Naive thymus-derived CD4-positive, alpha-beta T cell (primary cell): ENCODE measurements around the gene TRAPPC2L. TPM values are rescaled to one million over a fixed set of nuclear protein-coding genes. Genes with fewer than 3 reads are reported as not detected.

Experiments
- ATAC-seq: fragments of 150-1000 bp; cut with Tn5 transposase; 2 replicates; pipeline ENCODE4 v1.10.0; 2021; ENCODE audit warnings: mild to moderate bottlenecking, moderate library complexity
- CTCF ChIA-PET: fragments of 350-600 bp; sonication (Branson Sonifier 250); formaldehyde crosslinking; loops from one replicate; lab custom pipeline; 2021; ENCODE audit warnings: antibody characterized with exemption; lab: Charles Lee
- POLR2A ChIA-PET: fragments of 350-600 bp; sonication (Branson Sonifier 250); formaldehyde crosslinking; loops from one replicate; lab custom pipeline; 2021; ENCODE audit warnings: antibody characterized with exemption, inconsistent platforms; lab: Charles Lee
- DNase-seq, 9 donors: peaks; one replicate each; pipeline versions ENCODE4 v3.0.0 to v3.0.0-alpha.2; 2020 to 2022; ENCODE audit warnings: mixed read lengths in 1 of 9
- H3K27ac ChIP-seq: one replicate; pipeline ENCODE4 v1.7.0; 2013; ENCODE audit warnings: mild to moderate bottlenecking, low read depth, low read length, moderate library complexity
- H3K27me3 ChIP-seq, 2 donors: one replicate each; pipeline ENCODE4 v1.7.0; 2013; ENCODE audit warnings: low read length in 2 of 2, mild to moderate bottlenecking in 2 of 2, moderate library complexity in 2 of 2; ENCODE audit not compliant: control insufficient read depth in 2 of 2, insufficient read depth in 2 of 2
- H3K36me3 ChIP-seq, 3 experiments: 1 replicate in 2 of 3; 2 replicates in 1 of 3; pipeline ENCODE4 v1.7.0; 2013; ENCODE audit warnings: low read length in 3 of 3, mild to moderate bottlenecking in 3 of 3, moderate library complexity in 1 of 3; ENCODE audit not compliant: insufficient read depth in 3 of 3, control insufficient read depth in 2 of 3
- H3K4me1 ChIP-seq, 2 donors: one replicate each; pipeline ENCODE4 v1.7.0; 2013; ENCODE audit warnings: low read length in 2 of 2, mild to moderate bottlenecking in 2 of 2, moderate library complexity in 1 of 2; ENCODE audit not compliant: control insufficient read depth in 2 of 2, insufficient read depth in 2 of 2
- H3K4me3 ChIP-seq: 2 replicates; pipeline ENCODE4 v1.7.0; 2013; ENCODE audit warnings: mild to moderate bottlenecking, low read length
- H3K9me3 ChIP-seq, 3 experiments: 1 replicate in 2 of 3; 2 replicates in 1 of 3; pipeline ENCODE4 v1.7.0; 2013; ENCODE audit warnings: low read length in 3 of 3; ENCODE audit not compliant: control insufficient read depth in 2 of 3
- H3K27ac Mint-ChIP-seq, 9 donors: one replicate each; pipeline ENCODE4 v1.8.0; 2020 to 2022; ENCODE audit warnings: mixed read lengths in 9 of 9, mild to moderate bottlenecking in 8 of 9, moderate library complexity in 5 of 9, inconsistent platforms in 2 of 9
- H3K27me3 Mint-ChIP-seq, 5 donors: one replicate each; pipeline ENCODE4 v1.8.0; 2021 to 2022; ENCODE audit warnings: mixed read lengths in 5 of 5, mild to moderate bottlenecking in 1 of 5
- H3K36me3 Mint-ChIP-seq, 5 donors: one replicate each; pipeline ENCODE4 v1.8.0; 2020 to 2022; ENCODE audit warnings: mixed read lengths in 5 of 5, mild to moderate bottlenecking in 3 of 5, inconsistent platforms in 1 of 5
- H3K4me1 Mint-ChIP-seq, 7 donors: one replicate each; pipeline ENCODE4 v1.8.0; 2020 to 2022; ENCODE audit warnings: mixed read lengths in 7 of 7, mild to moderate bottlenecking in 3 of 7, inconsistent platforms in 1 of 7
- H3K4me3 Mint-ChIP-seq, 10 donors: one replicate each; pipeline ENCODE4 v1.8.0; 2020 to 2022; ENCODE audit warnings: mild to moderate bottlenecking in 10 of 10, mixed read lengths in 10 of 10, moderate library complexity in 6 of 10, inconsistent platforms in 2 of 10
- H3K9me3 Mint-ChIP-seq, 11 donors: one replicate each; pipeline ENCODE4 v1.8.0; 2020 to 2022; ENCODE audit warnings: mixed read lengths in 11 of 11, mild to moderate bottlenecking in 4 of 11, inconsistent platforms in 1 of 11, moderate library complexity in 1 of 11
- intact Hi-C, 2 donors: fragments of 100-400 bp; cut with micrococcal nuclease; formaldehyde crosslinking; loops; one replicate each; pipeline ENCODE4 v1.15.1; 2023
- polyA plus RNA-seq, 2 donors: library from polyadenylated mRNA; unstranded; fragments of 300-500 nt; fragmentation: Illumina TruSeq; gene quantifications; one replicate each; pipeline ENCODE4 v1.2.3, GENCODE V29; 2021
- total RNA-seq, 6 experiments: library from RNA in 5 of 6; stranded (reverse) in 5 of 6; gene quantifications; 1 replicate in 5 of 6; 2 replicates in 1 of 6; pipeline ENCODE4 v1.2.3 and lab custom pipeline; 2021 to 2026

The TRAPPC2L gene
- total and polyA plus RNA-seq, 7 experiments from 2014 or later = 32.3 to 112 (median 69.1) TPM

- Histone ChIP-seq H3K36me3 (peaks cover 0 to 30% (median 7%) of the 10 kb centered on the region in 3 experiments), H3K27ac (peak overlapping the region; percentile 48), H3K4me3 (no peak overlapping the region), H3K9me3 (no peaks in the 10 kb centered on the region), H3K27me3 (no peaks in the 10 kb centered on the region), H3K4me1 (peaks cover 20 to 25% of the 10 kb centered on the region in 2 donors)
- ChIA-PET CTCF (no interaction called here), POLR2A (no interaction called here)
- no peak for DNase-seq
- ATAC-seq = no peak
- Mint-ChIP-seq H3K27ac (peak overlapping the region; percentile 36 to 88 (median 70)), H3K27me3 (no peaks in the 10 kb centered on the region), H3K4me1 (peaks cover 24 to 48% (median 39%) of the 10 kb centered on the region in 7 donors), H3K4me3 (peak overlapping the region; percentile 58 to 97 (median 72)), H3K9me3 (peaks cover 0 to 3% (median 0%) of the 10 kb centered on the region in 11 donors), H3K36me3 (peaks cover 0 to 16% (median 3%) of the 10 kb centered on the region in 5 donors)
- intact Hi-C loops = loop anchor here (5.0 to 10.0 kb wide), 5 partner anchors 87 to 652 kb away; partner anchors contain the start of genes SPG7 (in 1 of the 2) and ZC3H18 (in 1 of the 2)
Measured at GRCh38 chr16:88855176-88855575, 1.8 kb upstream of the TRAPPC2L start.

GRCh38 chr16:88855736-88856121 lies 1.2 kb upstream of the TRAPPC2L start:
- ATAC-seq (no peak), DNase-seq (peak in 1 of 9 donors; percentile 8)
- H3K27me3 Mint-ChIP-seq = no peaks in the 10 kb centered on the region
- H3K36me3 Mint-ChIP-seq = peaks cover 0 to 18% (median 3%) of the 10 kb centered on the region in 5 donors
- no peaks in the 10 kb centered on the region for H3K27me3 ChIP-seq
- H3K27ac ChIP-seq = peak overlapping the region; percentile 48
- no peak overlapping the region for H3K4me3 ChIP-seq
- H3K27ac Mint-ChIP-seq = peak overlapping the region in 8 of 9 donors; percentile 45 to 90 (median 68)
- peak overlapping the region; percentile 58 to 97 (median 76) for H3K4me3 Mint-ChIP-seq
- H3K9me3 ChIP-seq = no peaks in the 10 kb centered on the region
- peaks cover 24 to 48% (median 41%) of the 10 kb centered on the region in 7 donors for H3K4me1 Mint-ChIP-seq
- H3K9me3 Mint-ChIP-seq = peaks cover 0 to 3% (median 0%) of the 10 kb centered on the region in 11 donors
- H3K36me3 ChIP-seq = peaks cover 0 to 30% (median 7%) of the 10 kb centered on the region in 3 experiments
- intact Hi-C loops = loop anchor here (2.0 to 10.0 kb wide), 14 partner anchors 53 to 652 kb away; partner anchors contain the start of genes ZC3H18 (in 2 of the 2), CDT1 (in 1 of the 2), MVD (in 1 of the 2) and PIEZO1 (in 1 of the 2)
- ChIA-PET CTCF (no interaction called here), POLR2A (interaction anchor here (0.6 to 3.6 kb wide), 2 partner anchors 45 to 905 kb away, joined by 3 to 42 read pairs; partner anchors contain the start of gene APRT)
- peaks cover 20 to 25% of the 10 kb centered on the region in 2 donors for H3K4me1 ChIP-seq

GRCh38 chr16:88856122-88856827 lies 652 bp upstream of the TRAPPC2L start:
- DNase-seq (peak in 7 of 9 donors; percentile 13 to 35 (median 17)), ATAC-seq (peak; percentile 42)
- Mint-ChIP-seq H3K27ac (peak overlapping the region in 8 of 9 donors; percentile 45 to 90 (median 68)), H3K4me1 (peaks cover 24 to 48% (median 41%) of the 10 kb centered on the region in 7 donors), H3K4me3 (peak overlapping the region; percentile 58 to 100 (median 96)), H3K9me3 (peaks cover 0 to 3% (median 0%) of the 10 kb centered on the region in 11 donors), H3K27me3 (no peaks in the 10 kb centered on the region), H3K36me3 (peaks cover 0 to 23% (median 3%) of the 10 kb centered on the region in 5 donors)
- Histone ChIP-seq H3K9me3 (no peaks in the 10 kb centered on the region), H3K27ac (peak overlapping the region; percentile 71), H3K36me3 (peaks cover 0 to 31% (median 7%) of the 10 kb centered on the region in 3 experiments), H3K4me1 (peaks cover 20 to 25% of the 10 kb centered on the region in 2 donors), H3K4me3 (peak overlapping the region; percentile 98), H3K27me3 (no peaks in the 10 kb centered on the region)
- intact Hi-C loops = loop anchor here (2.0 to 10.0 kb wide), 14 partner anchors 53 to 651 kb away; partner anchors contain the start of genes ZC3H18 (in 2 of the 2), CDT1 (in 1 of the 2), MVD (in 1 of the 2) and PIEZO1 (in 1 of the 2)
- CTCF ChIA-PET = interaction anchor here (1.9 to 2.2 kb wide), 3 partner anchors 44 to 113 kb away, joined by 6 to 15 read pairs (median 9); partner anchors contain the start of gene APRT
- POLR2A ChIA-PET = interaction anchor here (0.6 to 3.6 kb wide), 19 partner anchors 40 to 906 kb away, joined by 3 to 42 read pairs (median 3); partner anchors contain the start of genes APRT, CTU2, RNF166 and ZC3H18

GRCh38 chr16:88857728-88858339 lies 907 bp downstream of the TRAPPC2L start:
- ATAC-seq (peak; percentile 51), DNase-seq (peak; percentile 54 to 72 (median 69))
- Histone ChIP-seq H3K9me3 (no peaks in the 10 kb centered on the region), H3K27ac (peak overlapping the region; percentile 71), H3K4me1 (peaks cover 20 to 25% of the 10 kb centered on the region in 2 donors), H3K27me3 (no peaks in the 10 kb centered on the region), H3K4me3 (peak overlapping the region; percentile 98), H3K36me3 (peaks cover 4 to 47% (median 7%) of the 10 kb centered on the region in 3 experiments)
- intact Hi-C loops = loop anchor here (1.0 to 10.0 kb wide), 24 partner anchors 42 to 649 kb away; partner anchors contain the start of genes CDH15 (in 2 of the 2), PIEZO1 (in 2 of the 2), ZC3H18 (in 2 of the 2) and CDT1 (in 1 of the 2)
- Mint-ChIP-seq H3K4me1 (peaks cover 24 to 42% (median 34%) of the 10 kb centered on the region in 7 donors), H3K27me3 (no peaks in the 10 kb centered on the region), H3K36me3 (peaks cover 0 to 29% (median 3%) of the 10 kb centered on the region in 5 donors), H3K9me3 (peaks cover 0 to 3% (median 0%) of the 10 kb centered on the region in 11 donors), H3K27ac (peak overlapping the region; percentile 88 to 100 (median 94)), H3K4me3 (peak overlapping the region; percentile 94 to 100 (median 98))
- POLR2A ChIA-PET = interaction anchor here (0.6 to 3.6 kb wide), 26 partner anchors 9 to 1016 kb away, joined by 3 to 42 read pairs (median 4); partner anchors contain the start of genes APRT, CTU2, PABPN1L and RNF166
- CTCF ChIA-PET = interaction anchor here (0.6 to 3.5 kb wide), 13 partner anchors 9 to 431 kb away, joined by 3 to 15 read pairs (median 5); partner anchors contain the start of gene APRT

GRCh38 chr16:88859381-88860091 lies 2.6 kb downstream of the TRAPPC2L start:
- Mint-ChIP-seq H3K27ac (peak overlapping the region in 1 of 9 donors; percentile 65), H3K9me3 (peaks cover 0 to 3% (median 0%) of the 10 kb centered on the region in 11 donors), H3K4me3 (peak overlapping the region in 2 of 10 donors; percentile 47 to 99), H3K27me3 (no peaks in the 10 kb centered on the region), H3K4me1 (peaks cover 23 to 39% (median 32%) of the 10 kb centered on the region in 7 donors), H3K36me3 (peaks cover 0 to 29% (median 3%) of the 10 kb centered on the region in 5 donors)
- Histone ChIP-seq H3K27ac (no peak overlapping the region), H3K4me3 (no peak overlapping the region), H3K36me3 (peaks cover 4 to 49% (median 7%) of the 10 kb centered on the region in 3 experiments), H3K9me3 (no peaks in the 10 kb centered on the region), H3K4me1 (peaks cover 18 to 25% of the 10 kb centered on the region in 2 donors), H3K27me3 (no peaks in the 10 kb centered on the region)
- intact Hi-C loops = loop anchor here (5.0 to 10.0 kb wide), 5 partner anchors 83 to 648 kb away; partner anchors contain the start of genes SPG7 (in 1 of the 2) and ZC3H18 (in 1 of the 2)
- DNase-seq (no peak), ATAC-seq (no peak)
- ChIA-PET CTCF (interaction anchor here (3.5 kb wide), 1 partner anchor 78 kb away, joined by 15 read pairs; no protein-coding TSS in a partner anchor), POLR2A (interaction anchor here (1.6 to 3.6 kb wide), 2 partner anchors 49 to 113 kb away, joined by 4 to 42 read pairs; partner anchors contain the start of gene APRT)
